SU-DHL-6 (cell line): ENCODE measurements around the gene CYP2C19.

Source experiments
- EZH2phosphoT487 ChIP-seq: fragments of 200-600 bp; sonication (generic), shearing (Covaris generic); conservative IDR thresholded peaks from 2 replicates; pipeline ENCODE4 v1.6.1; 2018; ENCODE audit warnings: mild to moderate bottlenecking, antibody characterized with exemption, low read length, moderate library complexity, mixed read lengths
- TF ChIP-seq, protein P1 (sequence below): fragments of 200-600 bp; sonication (generic); IDR thresholded peaks from one replicate; pipeline ENCODE4 v1.5.1; 2017; ENCODE audit warnings: antibody characterized with exemption, mild to moderate bottlenecking, low read length, moderate library complexity; ENCODE audit not compliant: insufficient read depth, poor library complexity, severe bottlenecking

DNA sequence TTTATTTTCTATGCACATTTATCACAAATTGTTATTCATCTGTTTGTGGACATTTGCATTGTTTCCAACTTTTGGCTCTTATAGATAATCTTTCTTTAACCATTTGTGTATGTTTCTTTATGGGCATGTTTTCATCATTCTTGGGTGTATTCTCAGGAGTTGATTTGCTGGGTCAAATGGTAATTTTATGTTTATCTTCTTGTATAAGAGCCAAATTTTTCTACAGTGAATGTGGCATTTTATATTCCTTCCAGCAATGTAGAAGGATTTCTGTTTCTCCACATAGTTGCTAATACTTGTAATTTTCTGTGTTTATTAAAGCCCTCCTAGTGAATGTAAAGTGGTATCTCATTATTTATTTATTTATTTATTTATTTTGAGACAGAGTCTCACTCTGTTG lies 21.8 kb downstream of the CYP2C19 start:
- TF ChIP-seq, protein P1, sequence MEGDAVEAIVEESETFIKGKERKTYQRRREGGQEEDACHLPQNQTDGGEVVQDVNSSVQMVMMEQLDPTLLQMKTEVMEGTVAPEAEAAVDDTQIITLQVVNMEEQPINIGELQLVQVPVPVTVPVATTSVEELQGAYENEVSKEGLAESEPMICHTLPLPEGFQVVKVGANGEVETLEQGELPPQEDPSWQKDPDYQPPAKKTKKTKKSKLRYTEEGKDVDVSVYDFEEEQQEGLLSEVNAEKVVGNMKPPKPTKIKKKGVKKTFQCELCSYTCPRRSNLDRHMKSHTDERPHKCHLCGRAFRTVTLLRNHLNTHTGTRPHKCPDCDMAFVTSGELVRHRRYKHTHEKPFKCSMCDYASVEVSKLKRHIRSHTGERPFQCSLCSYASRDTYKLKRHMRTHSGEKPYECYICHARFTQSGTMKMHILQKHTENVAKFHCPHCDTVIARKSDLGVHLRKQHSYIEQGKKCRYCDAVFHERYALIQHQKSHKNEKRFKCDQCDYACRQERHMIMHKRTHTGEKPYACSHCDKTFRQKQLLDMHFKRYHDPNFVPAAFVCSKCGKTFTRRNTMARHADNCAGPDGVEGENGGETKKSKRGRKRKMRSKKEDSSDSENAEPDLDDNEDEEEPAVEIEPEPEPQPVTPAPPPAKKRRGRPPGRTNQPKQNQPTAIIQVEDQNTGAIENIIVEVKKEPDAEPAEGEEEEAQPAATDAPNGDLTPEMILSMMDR, result no peak
- no peak for TF ChIP-seq EZH2phosphoT487
